SU-DHL-6 (cell line): ENCODE results near the gene LPAR1.

ENCODE experiments used
- CTCF ChIP-seq: fragments of 200-600 bp; sonication (generic); IDR thresholded peaks from one replicate; pipeline ENCODE4 v1.5.1; 2017; ENCODE audit warnings: antibody characterized with exemption, mild to moderate bottlenecking, low read length, moderate library complexity; ENCODE audit not compliant: insufficient read depth, poor library complexity, severe bottlenecking
- EZH2phosphoT487 ChIP-seq: fragments of 200-600 bp; sonication (generic), shearing (Covaris generic); conservative IDR thresholded peaks from 2 replicates; pipeline ENCODE4 v1.6.1; 2018; ENCODE audit warnings: mild to moderate bottlenecking, antibody characterized with exemption, low read length, moderate library complexity, mixed read lengths

DNA sequence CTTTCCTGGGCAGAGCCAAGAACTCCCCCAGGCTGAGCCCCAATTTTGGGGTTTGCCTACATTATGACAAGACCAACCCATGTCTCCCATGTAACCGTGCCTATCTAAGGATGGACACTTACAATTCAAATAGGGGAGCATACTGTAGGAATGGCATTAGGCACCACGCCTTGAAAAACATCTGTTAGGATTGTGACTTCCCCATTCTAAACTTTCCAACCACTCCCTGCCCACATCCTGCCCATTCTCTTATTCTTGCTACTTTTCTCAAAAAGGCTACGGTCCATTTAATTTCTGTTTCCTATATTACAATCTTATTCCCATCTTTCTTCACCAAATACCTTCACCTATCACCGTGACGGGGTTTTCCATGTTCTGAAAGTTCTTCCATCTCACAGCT lies 99.2 kb downstream of the LPAR1 start:
- TF ChIP-seq CTCF (no peak), EZH2phosphoT487 (no peak)
